Tibial nerve (tissue), 4 donors: ENCODE measurements around the gene SCP2. TPM values are rescaled to one million over a fixed set of nuclear protein-coding genes. Genes with fewer than 3 reads are reported as not detected.

ENCODE experiments used
- DNase-seq, 2 donors: peaks; one replicate each; pipeline ENCODE4 v3.0.0-alpha.2; 2019; ENCODE audit warnings: low spot score in 2 of 2
- H3K27ac ChIP-seq, 4 donors: fragments of 200-600 bp; sonication (generic) in 3 of 4; one replicate each; pipeline ENCODE4 v1.5.1; 2017 to 2019; ENCODE audit warnings: mild to moderate bottlenecking in 1 of 4
- H3K27me3 ChIP-seq, 2 donors: fragments of 200-600 bp; sonication (generic) in 1 of 2; one replicate each; pipeline versions ENCODE4 v1.5.1 to v1.6.0; 2017 to 2019
- H3K36me3 ChIP-seq, 3 donors: fragments of 200-600 bp; sonication (generic); one replicate each; pipeline ENCODE4 v1.5.1; 2018 to 2019
- H3K4me1 ChIP-seq, 4 donors: fragments of 200-600 bp; sonication (generic) in 3 of 4; one replicate each; pipeline ENCODE4 v1.5.1; 2017 to 2019
- H3K4me3 ChIP-seq, 4 donors: fragments of 200-600 bp; sonication (generic) in 3 of 4; one replicate each; pipeline ENCODE4 v1.5.1; 2017 to 2019; ENCODE audit warnings: mild to moderate bottlenecking in 1 of 4, moderate library complexity in 1 of 4
- H3K9me3 ChIP-seq, 4 donors: fragments of 200-600 bp; sonication (generic) in 3 of 4; one replicate each; pipeline ENCODE4 v1.5.1; 2017 to 2019
- EP300 ChIP-seq, 2 donors: sonication (generic); formaldehyde crosslinking; IDR thresholded peaks; one replicate each; pipeline ENCODE4 v1.6.1; 2017; ENCODE audit warnings: antibody characterized with exemption in 2 of 2, mild to moderate bottlenecking in 1 of 2
- POLR2A ChIP-seq, 2 donors: fragments of 450-650 bp; IDR thresholded peaks; one replicate each; pipeline ENCODE4 v1.6.1; 2017; ENCODE audit warnings: antibody characterized with exemption in 2 of 2, mild to moderate bottlenecking in 2 of 2, moderate library complexity in 2 of 2
- WGBS, 2 donors: methylation state at CpG; one replicate each; pipeline ENCODE4 v1.1.5; 2018; 5-methylcytosine and 5-hydroxymethylcytosine counted together
- total RNA-seq, 4 donors: library from RNA; depleted of rRNA; stranded (reverse); fragments of >200 nt; gene quantifications; one replicate each; pipeline ENCODE4 v1.1.0, GENCODE V29; 2016
- TF ChIP-seq, protein P1 (sequence below), 5 experiments: fragments of 200-600 bp in 3 of 5; fragments of 450-650 bp in 2 of 5; sonication (generic) in 3 of 5; IDR thresholded peaks; one replicate each; pipeline ENCODE4 v1.5.1; 2016 to 2019; ENCODE audit warnings: antibody characterized with exemption in 5 of 5, mild to moderate bottlenecking in 3 of 5, moderate library complexity in 2 of 5

The SCP2 gene
- total RNA-seq, 4 donors from 2014 or later, result 63.3 to 131 (median 104) TPM

DNA sequence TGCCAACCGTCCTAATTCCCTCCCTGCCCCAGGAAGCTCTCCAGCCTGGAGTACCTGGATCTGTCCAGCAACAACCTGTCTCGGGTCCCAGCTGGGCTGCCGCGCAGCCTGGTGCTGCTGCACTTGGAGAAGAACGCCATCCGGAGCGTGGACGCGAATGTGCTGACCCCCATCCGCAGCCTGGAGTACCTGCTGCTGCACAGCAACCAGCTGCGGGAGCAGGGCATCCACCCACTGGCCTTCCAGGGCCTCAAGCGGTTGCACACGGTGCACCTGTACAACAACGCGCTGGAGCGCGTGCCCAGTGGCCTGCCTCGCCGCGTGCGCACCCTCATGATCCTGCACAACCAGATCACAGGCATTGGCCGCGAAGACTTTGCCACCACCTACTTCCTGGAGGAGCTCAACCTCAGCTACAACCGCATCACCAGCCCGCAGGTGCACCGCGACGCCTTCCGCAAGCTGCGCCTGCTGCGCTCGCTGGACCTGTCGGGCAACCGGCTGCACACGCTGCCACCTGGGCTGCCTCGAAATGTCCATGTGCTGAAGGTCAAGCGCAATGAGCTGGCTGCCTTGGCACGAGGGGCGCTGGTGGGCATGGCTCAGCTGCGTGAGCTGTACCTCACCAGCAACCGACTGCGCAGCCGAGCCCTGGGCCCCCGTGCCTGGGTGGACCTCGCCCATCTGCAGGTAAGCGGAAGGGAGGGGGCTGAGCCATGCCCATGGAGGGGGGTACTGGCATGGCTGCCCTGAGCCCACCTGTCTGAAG is 151.4 kb downstream of the SCP2 start:
- TF ChIP-seq, protein P1, sequence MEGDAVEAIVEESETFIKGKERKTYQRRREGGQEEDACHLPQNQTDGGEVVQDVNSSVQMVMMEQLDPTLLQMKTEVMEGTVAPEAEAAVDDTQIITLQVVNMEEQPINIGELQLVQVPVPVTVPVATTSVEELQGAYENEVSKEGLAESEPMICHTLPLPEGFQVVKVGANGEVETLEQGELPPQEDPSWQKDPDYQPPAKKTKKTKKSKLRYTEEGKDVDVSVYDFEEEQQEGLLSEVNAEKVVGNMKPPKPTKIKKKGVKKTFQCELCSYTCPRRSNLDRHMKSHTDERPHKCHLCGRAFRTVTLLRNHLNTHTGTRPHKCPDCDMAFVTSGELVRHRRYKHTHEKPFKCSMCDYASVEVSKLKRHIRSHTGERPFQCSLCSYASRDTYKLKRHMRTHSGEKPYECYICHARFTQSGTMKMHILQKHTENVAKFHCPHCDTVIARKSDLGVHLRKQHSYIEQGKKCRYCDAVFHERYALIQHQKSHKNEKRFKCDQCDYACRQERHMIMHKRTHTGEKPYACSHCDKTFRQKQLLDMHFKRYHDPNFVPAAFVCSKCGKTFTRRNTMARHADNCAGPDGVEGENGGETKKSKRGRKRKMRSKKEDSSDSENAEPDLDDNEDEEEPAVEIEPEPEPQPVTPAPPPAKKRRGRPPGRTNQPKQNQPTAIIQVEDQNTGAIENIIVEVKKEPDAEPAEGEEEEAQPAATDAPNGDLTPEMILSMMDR (IDR thresholded peaks at IDR 0.05), result no peak
- TF ChIP-seq POLR2A (IDR thresholded peaks at IDR 0.05), result no peak
- TF ChIP-seq EP300 (IDR thresholded peaks at IDR 0.05), result no peak
- H3K9me3 ChIP-seq, result no peaks in the 10 kb centered on the region
- H3K27me3 ChIP-seq, result no peaks in the 10 kb centered on the region
- peaks cover 0 to 36% (median 0%) of the 10 kb centered on the region in 4 donors for H3K4me1 ChIP-seq
- H3K36me3 ChIP-seq, result peaks cover 0 to 71% (median 0%) of the 10 kb centered on the region in 3 donors
- H3K27ac ChIP-seq, result no peak overlapping the region
- no peak for DNase-seq
- no peak overlapping the region for H3K4me3 ChIP-seq
- WGBS, 2 donors, result 92 to 93% methylated on average over 39 to 43 of the region's 46 CpGs

DNA sequence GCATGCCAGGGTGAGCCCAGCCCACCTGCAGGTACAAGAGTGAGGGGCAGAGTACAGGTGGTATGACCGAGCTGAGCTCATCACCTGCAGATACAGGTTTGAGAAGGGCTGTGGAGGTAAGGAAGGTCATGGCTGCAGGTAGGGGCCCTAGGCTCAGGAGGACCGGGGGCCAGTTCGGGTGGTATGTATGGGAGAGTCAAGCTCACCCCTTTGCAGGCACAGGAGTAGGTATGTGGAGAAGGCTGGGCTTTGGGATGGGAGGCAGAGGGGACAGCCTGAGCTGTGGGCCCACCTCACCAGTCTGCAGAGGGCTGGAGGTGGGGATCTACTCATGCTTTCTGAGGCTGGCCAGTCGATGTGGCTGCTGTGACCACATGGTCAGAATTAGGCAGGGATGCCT is 152.2 kb downstream of the SCP2 start:
- WGBS, 2 donors, result 85 to 89% methylated on average over 4 of the region's 4 CpGs
- Histone ChIP-seq H3K4me1 (peaks cover 0 to 32% (median 0%) of the 10 kb centered on the region in 4 donors), H3K27me3 (no peaks in the 10 kb centered on the region), H3K4me3 (no peak overlapping the region), H3K9me3 (no peaks in the 10 kb centered on the region), H3K27ac (no peak overlapping the region), H3K36me3 (peaks cover 0 to 78% (median 0%) of the 10 kb centered on the region in 3 donors)
- no peak for TF ChIP-seq EP300 (IDR thresholded peaks at IDR 0.05)
- TF ChIP-seq, protein P1 (IDR thresholded peaks at IDR 0.05), result no peak
- TF ChIP-seq POLR2A (IDR thresholded peaks at IDR 0.05), result no peak
- no peak for DNase-seq

DNA sequence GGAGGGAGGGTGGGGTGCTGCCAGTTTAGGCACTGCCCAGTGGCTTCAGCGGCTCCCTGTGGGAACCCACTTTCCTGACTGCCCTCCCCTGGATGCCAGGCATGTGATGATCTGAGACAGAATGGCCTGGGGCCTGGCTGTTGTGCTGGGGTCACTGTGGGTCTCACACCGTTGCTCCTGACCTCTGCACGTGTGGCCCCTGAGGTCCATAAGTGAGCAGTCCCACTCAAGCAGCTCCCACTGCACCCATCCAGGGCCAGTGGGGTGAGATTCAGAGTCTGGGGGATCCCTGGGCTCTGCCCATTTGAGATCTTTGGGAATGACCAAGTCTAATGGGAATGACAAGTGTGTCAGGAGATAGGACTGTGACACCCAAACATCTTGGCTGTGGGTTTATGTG is 153.0 kb downstream of the SCP2 start:
- H3K9me3 ChIP-seq, result no peaks in the 10 kb centered on the region
- DNase-seq, result no peak
- H3K36me3 ChIP-seq, result peaks cover 0 to 86% (median 2%) of the 10 kb centered on the region in 3 donors
- TF ChIP-seq EP300 (IDR thresholded peaks at IDR 0.05) (no peak), POLR2A (IDR thresholded peaks at IDR 0.05) (no peak)
- TF ChIP-seq, protein P1 (IDR thresholded peaks at IDR 0.05), result no peak
- peaks cover 0 to 31% (median 0%) of the 10 kb centered on the region in 4 donors for H3K4me1 ChIP-seq
- H3K27me3 ChIP-seq, result no peaks in the 10 kb centered on the region
- no peak overlapping the region for H3K4me3 ChIP-seq
- peak overlapping the region in 1 of 4 donors; percentile 10 for H3K27ac ChIP-seq
- 45 to 67% methylated on average over 3 of the region's 3 CpGs for WGBS, 2 donors

DNA sequence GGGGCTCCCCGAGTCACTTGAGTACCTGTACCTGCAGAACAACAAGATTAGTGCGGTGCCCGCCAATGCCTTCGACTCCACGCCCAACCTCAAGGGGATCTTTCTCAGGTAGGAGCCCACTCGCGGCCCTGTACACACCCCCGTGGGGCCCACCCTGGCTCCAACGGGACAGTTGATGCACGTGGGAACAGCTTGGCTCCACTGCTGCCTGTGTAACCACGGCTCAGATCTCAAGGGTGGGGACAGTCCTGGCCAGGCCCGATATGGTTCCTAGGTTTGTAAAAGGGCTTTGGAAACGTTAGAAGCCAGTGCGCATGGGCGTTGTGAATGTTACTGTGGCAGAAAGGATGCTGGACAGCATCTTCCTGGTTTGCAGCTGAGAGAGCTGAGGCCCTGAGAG is 153.7 kb downstream of the SCP2 start:
- no peaks in the 10 kb centered on the region for H3K9me3 ChIP-seq
- H3K27ac ChIP-seq, result no peak overlapping the region
- TF ChIP-seq POLR2A (IDR thresholded peaks at IDR 0.05) (no peak), EP300 (IDR thresholded peaks at IDR 0.05) (no peak)
- TF ChIP-seq, protein P1 (IDR thresholded peaks at IDR 0.05), result no peak
- H3K4me1 ChIP-seq, result peaks cover 0 to 24% (median 0%) of the 10 kb centered on the region in 4 donors
- 77 to 85% methylated on average over 15 of the region's 15 CpGs for WGBS, 2 donors
- H3K4me3 ChIP-seq, result no peak overlapping the region
- peaks cover 0 to 93% (median 2%) of the 10 kb centered on the region in 3 donors for H3K36me3 ChIP-seq
- no peak for DNase-seq
- no peaks in the 10 kb centered on the region for H3K27me3 ChIP-seq

DNA sequence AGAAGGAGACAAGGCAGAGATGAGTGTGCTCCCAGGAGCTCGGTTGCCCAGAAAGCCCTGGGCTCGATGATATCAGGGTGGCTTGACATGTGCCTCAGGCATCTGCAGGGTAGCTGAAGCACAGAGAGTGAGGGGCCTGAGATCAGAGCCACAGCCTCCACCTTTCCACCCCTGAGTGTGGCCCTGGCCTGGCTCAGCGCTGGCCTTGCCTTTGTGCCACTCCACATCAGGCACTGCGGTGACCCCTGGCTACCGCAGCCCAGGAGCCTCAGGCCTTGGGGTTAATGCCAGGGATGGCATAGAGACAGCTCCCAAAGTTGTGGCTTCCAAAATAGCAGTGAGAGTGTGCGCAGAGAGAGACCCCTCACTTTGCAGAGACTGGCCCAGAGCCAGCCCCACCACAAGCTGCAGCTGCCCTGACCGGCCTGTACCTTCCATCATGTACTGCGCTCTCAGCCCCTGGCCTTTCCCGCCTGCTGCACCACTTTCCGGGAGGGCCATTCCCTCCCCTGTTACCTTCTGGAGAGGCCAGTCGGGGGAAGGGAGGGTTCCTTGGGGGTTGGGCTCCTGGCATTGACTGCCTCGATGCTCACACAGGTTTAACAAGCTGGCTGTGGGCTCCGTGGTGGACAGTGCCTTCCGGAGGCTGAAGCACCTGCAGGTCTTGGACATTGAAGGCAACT is 154.4 kb downstream of the SCP2 start:
- no peak for TF ChIP-seq POLR2A (IDR thresholded peaks at IDR 0.05)
- no peak for TF ChIP-seq EP300 (IDR thresholded peaks at IDR 0.05)
- TF ChIP-seq, protein P1 (IDR thresholded peaks at IDR 0.05), result no peak
- H3K9me3 ChIP-seq, result no peaks in the 10 kb centered on the region
- 69 to 72% methylated on average over 11 to 13 of the region's 14 CpGs for WGBS, 2 donors
- H3K4me3 ChIP-seq, result no peak overlapping the region
- H3K27ac ChIP-seq, result no peak overlapping the region
- H3K27me3 ChIP-seq, result no peaks in the 10 kb centered on the region
- peaks cover 0 to 97% (median 2%) of the 10 kb centered on the region in 3 donors for H3K36me3 ChIP-seq
- peaks cover 0 to 28% (median 0%) of the 10 kb centered on the region in 4 donors for H3K4me1 ChIP-seq
- no peak for DNase-seq
